Activated CD4-positive, alpha-beta T cell treated with anti-CD3 and anti-CD28 coated beads, Interleukin-2, amount 50 U/mL, for 4 hours (primary cell): ENCODE measurements around the gene MYOZ1.

ENCODE experiments used
- DNase-seq, 2 experiments: peaks; one replicate each; pipeline ENCODE4 v3.0.0-alpha.2; 2020

The MYOZ1 gene

DNA sequence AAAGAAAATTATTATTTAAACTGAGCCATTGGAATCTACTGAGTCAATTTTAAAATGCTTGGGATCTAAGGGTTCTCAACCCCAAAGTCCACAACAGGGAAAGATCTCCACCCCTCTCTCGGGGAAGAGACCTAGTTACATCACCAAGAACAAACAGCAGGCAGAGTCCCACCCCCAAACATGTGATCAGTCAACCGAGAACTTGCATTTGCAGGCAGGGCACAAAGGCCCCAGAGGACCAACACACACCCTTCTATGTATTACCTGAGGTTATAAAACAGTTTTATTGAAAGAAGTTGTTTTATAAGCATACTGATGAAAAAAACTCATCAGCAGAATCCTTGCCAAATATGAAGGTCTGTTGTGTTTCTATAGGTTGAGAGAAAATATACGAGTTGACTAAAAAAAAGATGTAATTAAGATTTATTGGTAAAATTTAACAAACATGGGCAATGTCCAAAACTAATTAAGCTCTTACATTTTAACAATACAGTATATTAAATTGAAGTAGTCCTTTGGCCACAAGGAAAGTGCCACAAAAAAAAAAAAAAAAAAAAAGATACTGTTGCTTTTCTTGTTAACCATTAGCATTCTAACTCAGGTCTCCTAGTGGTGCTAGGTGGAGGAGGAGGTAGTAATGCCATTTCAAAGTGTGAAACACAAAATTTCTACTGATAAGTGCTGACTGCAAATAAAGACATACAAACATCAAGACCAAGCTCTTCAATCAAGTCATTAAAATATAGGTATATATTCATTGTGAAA is 49.2 kb downstream of the MYOZ1 start:
- DNase-seq = no peak

DNA sequence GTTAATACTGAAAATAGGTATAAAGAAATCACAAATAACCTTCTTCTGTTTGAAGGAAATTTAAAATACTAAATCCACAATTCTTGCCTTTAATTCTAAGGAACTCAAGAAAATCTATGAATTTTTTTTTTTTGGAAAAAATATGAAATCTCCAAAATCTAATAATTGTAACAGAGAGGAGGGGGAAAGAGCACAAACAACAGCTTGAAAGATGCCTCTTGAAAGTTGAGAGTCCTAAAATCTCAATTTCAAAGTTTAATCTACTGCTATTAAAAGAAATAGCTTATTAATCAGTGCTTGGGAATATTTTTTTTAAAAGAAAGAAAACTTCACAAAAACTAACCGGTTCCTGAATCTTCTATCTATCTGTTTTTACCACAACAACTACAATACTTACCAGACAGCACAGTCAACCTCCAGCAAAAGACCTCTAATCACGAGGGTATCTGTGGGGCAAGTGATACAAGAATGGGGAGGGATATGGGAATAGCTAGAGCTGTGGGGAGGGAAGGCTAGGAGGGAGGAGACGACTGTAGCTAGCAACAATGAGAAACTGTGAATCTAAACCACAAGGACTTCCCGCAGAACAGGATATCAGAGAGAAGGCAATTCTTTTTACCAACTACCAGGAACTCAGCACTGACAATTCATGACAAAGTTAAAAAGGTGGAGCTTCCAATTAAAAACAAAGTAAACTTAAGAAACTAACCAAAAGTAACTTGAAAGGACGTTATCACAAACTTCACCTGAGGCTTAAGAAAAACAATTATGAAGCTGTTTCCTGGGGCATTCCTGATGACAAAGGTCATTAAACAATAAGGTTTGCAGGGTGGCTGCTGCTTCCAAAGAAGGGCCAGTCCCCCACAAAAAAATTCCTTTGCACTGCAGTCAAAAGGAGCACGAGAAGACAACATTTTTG is 50.1 kb downstream of the MYOZ1 start, which contains the start of gene USP54:
TSS of gene USP54 (minus strand) at position 462 of the 919 bp plus-strand sequence. CDS start 15,684 bp downstream, outside the sequence.
- no peak for DNase-seq

DNA sequence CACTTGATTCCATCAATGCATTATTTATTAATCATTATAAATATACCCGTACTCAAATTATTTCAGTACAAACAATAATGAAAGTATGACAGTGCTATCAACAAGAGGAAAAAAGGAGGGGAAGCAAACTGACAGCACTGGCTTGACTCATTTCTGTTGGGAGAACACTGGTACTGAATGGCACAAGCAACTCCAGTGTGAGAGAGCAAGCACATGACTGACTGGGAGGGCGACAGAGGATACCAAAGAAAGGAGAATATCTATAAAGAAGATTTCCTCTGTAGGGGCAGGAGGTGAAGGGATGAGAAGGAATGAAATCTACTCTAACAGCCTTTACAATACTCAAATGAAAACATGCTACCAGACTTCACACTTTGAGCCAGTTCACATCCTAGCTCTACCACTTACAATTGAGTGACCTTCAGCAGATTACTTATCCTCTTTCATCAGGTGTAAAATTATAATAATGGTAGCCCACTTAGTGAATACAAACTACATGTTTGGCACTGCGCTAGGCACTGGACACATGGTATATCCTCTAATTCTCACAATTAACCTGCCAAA is 51.6 kb downstream of the MYOZ1 start:
- no peak for DNase-seq

DNA sequence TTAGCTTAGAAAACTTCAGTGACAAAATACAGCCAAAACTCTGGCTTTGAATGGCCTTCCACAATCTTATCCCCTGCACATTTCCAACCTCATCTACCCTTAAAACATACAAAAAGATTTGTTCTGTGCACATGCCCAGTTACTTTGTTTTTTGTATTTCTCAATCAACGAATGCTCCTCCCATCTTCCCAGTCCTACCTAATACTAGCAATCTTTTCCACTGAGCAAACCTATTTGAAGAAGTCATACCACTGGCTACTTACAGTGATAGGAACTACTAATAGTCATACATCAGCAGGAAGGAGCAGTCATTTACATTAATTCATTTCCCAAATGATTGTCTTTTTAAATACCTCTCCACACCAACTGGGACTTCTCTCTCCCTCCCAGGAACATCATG is 52.6 kb downstream of the MYOZ1 start:
- no peak for DNase-seq

DNA sequence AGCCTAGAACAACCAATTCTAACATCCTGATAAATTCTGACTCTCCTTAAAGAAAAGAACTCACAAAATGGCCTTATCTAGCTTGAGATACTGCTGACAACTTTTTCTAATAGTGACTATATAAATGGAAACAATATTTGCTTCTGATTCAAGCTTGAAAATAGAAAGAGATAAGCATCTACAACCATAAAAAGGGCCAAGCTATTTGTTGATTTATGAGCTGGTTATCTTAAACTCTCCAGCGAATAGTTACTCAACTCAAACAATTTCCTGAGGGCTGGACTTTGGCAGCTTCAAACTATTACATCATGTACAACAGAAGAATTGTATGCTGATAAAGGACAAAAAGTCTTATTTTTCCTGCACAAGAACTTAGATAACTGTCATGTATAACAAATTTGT is 54.7 kb downstream of the MYOZ1 start:
- no peak for DNase-seq

DNA sequence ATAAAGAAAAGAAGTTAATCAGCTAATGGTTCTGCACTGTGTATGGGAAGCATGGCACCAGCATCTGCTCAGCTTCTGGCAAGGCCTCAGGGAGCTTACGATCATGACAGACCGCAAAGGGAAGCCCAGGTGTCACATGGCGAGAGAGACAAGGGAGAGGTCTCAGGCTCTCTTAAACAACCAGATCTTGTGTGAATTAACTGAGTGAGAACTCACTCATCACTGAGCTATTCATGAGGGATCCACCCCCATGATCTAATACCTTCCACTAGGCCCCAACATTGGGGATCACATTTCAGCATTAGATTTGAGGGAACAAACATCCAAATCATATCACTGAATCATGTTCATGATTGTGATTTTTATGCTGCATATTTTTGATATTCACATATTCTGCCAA is 55.9 kb downstream of the MYOZ1 start:
- no peak for DNase-seq

DNA sequence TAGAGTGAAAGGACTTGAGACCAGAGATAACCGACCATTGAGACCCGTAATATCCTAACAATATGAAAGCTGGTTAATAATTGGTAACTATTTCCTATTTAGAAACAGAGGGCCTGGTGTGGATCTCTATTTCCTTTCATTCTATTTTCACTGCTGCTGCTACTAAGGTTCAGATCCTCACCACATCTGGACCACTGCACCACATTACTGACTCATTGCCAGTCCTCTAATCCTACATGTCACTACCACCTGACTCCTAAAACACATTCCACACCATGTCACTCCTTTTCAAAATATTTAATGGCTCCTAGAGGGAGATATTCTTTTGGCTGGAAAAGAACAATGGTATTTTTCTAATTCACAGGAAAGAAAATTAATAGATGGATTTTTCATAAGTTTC is 56.5 kb downstream of the MYOZ1 start:
- DNase-seq = no peak

DNA sequence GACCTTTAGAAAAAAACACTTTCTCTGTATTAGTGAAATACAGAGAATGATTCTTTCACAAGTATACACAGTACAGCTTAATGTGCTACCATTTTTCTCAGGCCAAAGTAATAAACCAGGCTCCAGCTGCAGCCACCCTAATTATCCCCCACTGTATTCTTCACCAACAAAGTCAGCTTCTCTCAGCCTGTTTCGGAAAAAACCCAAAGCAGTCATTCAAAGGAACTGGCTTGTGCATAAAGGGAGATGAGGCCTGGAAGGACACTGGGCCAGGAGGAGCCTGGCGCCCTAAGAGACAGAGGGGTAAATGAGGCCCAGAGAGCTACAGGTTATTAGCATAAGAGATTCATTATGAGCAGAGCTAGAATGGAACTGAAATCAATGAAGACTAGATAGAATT is 59.4 kb downstream of the MYOZ1 start:
- DNase-seq = no peak
